KOPT-K1 (cell line): Measurements from ENCODE around the gene STX18.

ENCODE experiments used
- H3K27ac ChIP-seq: fragments of 200-600 bp; sonication (generic); 2 replicates; pipeline ENCODE4 v1.5.1; 2016; ENCODE audit warnings: antibody characterized with exemption, mild to moderate bottlenecking, low read depth, low read length; ENCODE audit not compliant: poor library complexity, severe bottlenecking
- H3K36me3 ChIP-seq: fragments of 200-600 bp; sonication (generic); 2 replicates; pipeline ENCODE4 v1.5.1; 2017; ENCODE audit warnings: antibody characterized with exemption, mild to moderate bottlenecking, low read length, moderate library complexity; ENCODE audit not compliant: insufficient read depth
- H3K9me3 ChIP-seq: fragments of 200-600 bp; sonication (generic); 2 replicates; pipeline ENCODE4 v1.5.1; 2017; ENCODE audit warnings: antibody characterized with exemption, low read length, mild to moderate bottlenecking; ENCODE audit not compliant: insufficient read depth, poor library complexity, severe bottlenecking

Gene STX18

GRCh38 chr4:4379540-4380087 lies 162.2 kb downstream of the STX18 start:
- Histone ChIP-seq H3K36me3 (no peaks in the 10 kb centered on the region), H3K27ac (no peak overlapping the region), H3K9me3 (peaks cover 3% of the 10 kb centered on the region)

GRCh38 chr4:4377732-4378460 lies 164.0 kb downstream of the STX18 start:
- no peaks in the 10 kb centered on the region for H3K36me3 ChIP-seq

DNA sequence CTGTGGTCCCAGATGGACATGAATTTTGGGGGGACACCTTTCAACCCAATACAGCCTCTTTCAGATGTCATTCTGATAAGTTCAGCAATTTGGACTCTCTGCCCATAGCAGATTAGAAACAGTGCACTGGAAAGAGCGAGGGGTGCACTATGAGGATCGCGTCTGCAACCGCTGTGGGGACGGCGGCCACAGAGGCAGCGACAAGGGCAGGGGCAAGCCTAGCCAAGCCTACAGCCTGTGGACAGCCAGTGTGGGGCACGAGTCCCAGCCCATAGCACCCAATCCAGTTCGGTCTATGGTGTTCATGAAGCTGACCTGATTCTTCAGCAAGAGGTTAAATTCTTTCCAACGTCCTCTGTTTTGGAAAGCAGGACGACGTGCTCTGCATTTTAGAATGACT lies 164.7 kb downstream of the STX18 start:
- H3K27ac ChIP-seq, result no peak overlapping the region
- no peaks in the 10 kb centered on the region for H3K36me3 ChIP-seq
- H3K9me3 ChIP-seq, result peaks cover 8% of the 10 kb centered on the region

More at GRCh38 chr4:4377732-4378460, 164.0 kb downstream of the STX18 start:
- H3K9me3 ChIP-seq, result peaks cover 8% of the 10 kb centered on the region
- H3K27ac ChIP-seq, result no peak overlapping the region

- Histone ChIP-seq H3K36me3 (no peaks in the 10 kb centered on the region), H3K27ac (no peak overlapping the region), H3K9me3 (peaks cover 8% of the 10 kb centered on the region)
Measured at GRCh38 chr4:4376074-4376473, 165.8 kb downstream of the STX18 start.

- Histone ChIP-seq H3K9me3 (peaks cover 8% of the 10 kb centered on the region), H3K36me3 (no peaks in the 10 kb centered on the region), H3K27ac (no peak overlapping the region)
Measured at GRCh38 chr4:4374388-4375098, 167.3 kb downstream of the STX18 start.
